Fibroblast of upper back skin (primary cell): Measurements from ENCODE around the gene DDIT4.
"Not testable (repeated sequence)": the region's sequence is repeated elsewhere in the genome, so short reads cannot be mapped to it uniquely, and the experiment has no call there.

Experiments used
- DNase-seq: peaks from one replicate; pipeline ENCODE4 v3.0.0-alpha.2; 2013

The DDIT4 gene

DNA sequence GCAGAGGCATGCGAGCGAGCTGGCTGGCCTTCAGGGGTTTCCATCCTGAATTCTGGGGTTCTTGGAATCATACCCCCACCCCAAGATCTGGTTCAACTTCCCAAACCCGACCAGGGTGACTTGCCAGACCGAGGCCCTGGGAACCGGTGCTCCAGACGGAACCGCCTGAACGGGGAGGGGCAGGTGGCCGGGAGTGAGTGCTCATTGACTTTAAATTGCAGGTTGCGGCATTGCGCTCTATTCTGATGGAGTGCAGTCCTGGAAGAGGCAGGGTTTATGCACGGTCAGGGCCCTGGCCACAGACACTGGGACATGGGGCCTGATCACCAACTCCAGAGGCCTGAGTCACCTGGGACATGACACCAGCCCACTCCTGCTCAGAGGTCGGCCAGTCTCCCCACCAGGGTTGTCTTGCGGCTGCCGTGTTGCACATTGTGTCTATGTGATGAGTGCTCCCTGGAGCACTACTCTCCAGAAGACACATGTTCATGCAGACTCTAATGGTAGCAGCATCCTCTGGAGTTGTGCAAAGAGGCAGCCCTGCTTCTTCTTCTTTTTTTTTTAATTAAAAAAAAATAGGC lies 5.8 kb upstream of the DDIT4 start:
- DNase-seq, result no peak

DNA sequence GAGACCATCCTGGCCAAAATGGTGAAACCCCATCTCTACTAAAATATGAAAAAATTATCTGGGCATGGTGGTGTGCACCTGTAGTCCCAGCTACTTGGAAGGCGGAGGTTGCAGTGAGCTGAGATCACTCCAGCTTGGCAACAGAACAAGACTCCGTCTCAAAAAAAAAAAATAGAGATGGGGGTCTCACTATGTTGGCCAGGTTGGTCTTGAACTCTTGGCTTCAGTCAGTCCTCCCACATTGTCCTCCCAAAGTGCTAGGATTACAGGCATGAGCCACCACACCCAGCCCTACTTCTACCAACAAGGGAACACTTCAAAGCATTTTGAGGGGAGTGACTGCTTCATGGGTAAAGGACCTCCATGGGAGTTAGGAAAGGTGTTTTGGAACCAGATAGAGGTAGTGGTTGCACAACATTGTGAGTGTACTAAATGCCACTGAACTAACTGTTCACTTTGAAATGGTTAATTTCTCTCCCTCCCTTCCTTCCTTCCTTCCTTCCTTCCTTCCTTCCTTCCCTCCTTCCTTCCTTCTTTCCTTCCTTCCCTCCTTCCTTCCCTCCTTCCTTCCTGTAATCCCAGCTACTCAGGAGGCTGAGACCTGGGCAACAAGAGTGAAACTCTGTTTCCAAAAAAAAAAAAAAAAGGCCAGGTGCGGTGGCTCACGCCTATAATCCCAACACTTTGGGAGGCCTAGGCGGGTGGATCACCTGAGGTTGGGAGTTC lies 5.1 kb upstream of the DDIT4 start:
- not testable (repeated sequence) for DNase-seq

DNA sequence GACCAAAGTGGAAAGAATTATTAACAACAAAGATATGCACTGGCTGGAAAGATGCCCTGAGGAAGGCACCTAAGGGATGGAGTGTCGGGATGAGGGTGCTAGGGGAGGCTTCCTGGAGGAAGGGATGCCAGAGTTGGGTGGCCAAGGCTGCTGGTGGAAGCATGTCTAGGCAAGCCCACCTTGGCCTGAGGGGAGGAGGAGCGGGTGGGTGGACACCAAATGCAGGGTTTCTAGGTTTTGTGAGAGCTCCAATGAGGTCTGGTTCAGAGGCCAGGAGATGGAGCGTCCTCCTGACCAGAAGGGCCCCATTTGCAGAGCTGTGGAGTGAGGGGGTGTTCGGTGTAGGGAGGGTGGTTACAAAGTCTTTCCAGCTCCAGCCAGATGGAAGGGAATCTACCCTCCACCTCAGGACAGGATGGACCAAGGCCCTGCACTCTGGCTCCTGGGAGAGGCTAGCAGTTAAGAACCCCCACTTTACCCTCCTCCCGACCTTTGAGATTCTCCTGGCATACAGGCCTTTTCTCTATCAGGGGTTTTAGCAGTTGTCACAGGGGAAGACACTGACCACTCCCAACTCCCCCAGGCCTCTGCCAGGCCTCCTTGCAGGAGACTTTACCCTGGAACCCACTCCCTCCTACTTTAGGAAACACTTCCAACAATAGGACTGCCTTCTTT lies 3.0 kb upstream of the DDIT4 start:
- DNase-seq, result no peak

DNA sequence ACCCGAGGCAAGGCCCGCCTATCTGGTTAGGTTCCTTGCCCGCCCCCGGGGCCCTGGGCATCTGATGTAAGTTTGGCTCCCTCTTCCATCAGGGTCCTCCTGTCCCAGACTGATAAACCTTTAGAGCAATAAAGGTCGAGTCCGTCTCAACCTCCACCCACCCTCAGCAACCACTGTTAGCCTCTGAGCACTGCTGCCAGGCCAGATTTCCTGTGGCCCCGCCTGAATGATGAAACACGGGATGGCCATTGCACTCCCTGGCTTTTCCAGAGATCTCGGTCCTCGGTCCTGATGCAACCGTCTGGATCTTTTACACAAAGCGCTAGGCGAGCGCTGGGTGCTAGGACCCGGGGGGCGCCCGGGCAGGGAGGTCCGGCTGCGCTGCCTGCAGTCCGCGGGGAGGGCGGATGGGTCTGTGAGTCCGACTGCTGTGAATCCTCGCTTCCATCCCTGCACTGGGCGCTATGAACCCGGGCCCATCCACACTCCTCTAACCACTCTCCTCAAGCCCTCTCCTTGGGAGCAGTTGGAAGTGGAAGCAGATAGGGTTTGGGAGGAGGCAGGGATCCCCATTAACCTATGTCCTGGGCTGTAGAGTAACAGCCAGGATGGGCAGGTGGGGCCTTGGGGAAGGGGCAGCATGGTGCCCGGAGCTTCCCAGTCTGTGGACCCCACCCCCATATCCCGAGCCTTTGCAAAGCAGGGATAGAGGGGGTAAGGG lies 875 bp upstream of the DDIT4 start:
- peak; percentile 99 for DNase-seq

DNA sequence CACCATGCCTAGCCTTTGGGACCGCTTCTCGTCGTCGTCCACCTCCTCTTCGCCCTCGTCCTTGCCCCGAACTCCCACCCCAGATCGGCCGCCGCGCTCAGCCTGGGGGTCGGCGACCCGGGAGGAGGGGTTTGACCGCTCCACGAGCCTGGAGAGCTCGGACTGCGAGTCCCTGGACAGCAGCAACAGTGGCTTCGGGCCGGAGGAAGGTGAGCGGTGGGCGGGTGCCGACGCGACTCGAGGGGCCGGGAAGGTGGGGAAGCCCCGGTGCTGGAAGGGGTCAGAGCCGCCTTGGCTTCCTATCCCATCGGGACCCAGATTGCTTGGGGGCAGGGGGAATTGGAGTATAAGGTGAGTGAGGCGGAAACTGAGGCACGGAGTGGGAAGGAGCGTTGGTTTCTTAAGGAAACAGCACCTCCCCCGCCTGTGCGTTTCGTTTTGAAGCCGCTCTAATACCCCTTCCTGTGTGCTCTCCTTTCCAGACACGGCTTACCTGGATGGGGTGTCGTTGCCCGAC lies 547 bp downstream of the DDIT4 start:
- DNase-seq, result no peak

DNA sequence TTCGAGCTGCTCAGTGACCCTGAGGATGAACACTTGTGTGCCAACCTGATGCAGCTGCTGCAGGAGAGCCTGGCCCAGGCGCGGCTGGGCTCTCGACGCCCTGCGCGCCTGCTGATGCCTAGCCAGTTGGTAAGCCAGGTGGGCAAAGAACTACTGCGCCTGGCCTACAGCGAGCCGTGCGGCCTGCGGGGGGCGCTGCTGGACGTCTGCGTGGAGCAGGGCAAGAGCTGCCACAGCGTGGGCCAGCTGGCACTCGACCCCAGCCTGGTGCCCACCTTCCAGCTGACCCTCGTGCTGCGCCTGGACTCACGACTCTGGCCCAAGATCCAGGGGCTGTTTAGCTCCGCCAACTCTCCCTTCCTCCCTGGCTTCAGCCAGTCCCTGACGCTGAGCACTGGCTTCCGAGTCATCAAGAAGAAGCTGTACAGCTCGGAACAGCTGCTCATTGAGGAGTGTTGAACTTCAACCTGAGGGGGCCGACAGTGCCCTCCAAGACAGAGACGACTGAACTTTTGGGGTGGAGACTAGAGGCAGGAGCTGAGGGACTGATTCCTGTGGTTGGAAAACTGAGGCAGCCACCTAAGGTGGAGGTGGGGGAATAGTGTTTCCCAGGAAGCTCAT lies 1.1 kb downstream of the DDIT4 start:
- peak; percentile 64 for DNase-seq

DNA sequence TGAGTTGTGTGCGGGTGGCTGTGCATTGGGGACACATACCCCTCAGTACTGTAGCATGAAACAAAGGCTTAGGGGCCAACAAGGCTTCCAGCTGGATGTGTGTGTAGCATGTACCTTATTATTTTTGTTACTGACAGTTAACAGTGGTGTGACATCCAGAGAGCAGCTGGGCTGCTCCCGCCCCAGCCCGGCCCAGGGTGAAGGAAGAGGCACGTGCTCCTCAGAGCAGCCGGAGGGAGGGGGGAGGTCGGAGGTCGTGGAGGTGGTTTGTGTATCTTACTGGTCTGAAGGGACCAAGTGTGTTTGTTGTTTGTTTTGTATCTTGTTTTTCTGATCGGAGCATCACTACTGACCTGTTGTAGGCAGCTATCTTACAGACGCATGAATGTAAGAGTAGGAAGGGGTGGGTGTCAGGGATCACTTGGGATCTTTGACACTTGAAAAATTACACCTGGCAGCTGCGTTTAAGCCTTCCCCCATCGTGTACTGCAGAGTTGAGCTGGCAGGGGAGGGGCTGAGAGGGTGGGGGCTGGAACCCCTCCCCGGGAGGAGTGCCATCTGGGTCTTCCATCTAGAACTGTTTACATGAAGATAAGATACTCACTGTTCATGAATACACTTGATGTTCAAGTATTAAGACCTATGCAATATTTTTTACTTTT lies 1.8 kb downstream of the DDIT4 start:
- peak; percentile 22 for DNase-seq

DNA sequence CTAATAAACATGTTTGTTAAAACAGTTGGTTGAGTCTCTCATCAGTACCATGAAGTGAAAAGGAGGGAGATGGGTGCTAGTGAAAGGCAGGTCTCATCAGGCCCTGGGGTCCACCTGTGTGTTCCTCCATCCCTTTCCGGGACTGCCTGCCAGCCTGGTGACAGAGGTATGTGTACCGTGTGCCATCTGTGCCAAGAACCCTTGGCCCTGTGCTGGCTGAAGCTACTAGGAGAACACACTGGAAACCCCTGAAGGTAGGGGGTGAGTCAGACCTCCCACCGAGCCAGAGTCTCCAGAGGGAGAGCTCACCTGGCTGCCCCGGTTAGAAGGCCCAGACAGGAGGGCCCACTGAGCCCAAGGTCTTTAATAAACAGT lies 2.3 kb downstream of the DDIT4 start:
- peak; percentile 34 for DNase-seq

DNA sequence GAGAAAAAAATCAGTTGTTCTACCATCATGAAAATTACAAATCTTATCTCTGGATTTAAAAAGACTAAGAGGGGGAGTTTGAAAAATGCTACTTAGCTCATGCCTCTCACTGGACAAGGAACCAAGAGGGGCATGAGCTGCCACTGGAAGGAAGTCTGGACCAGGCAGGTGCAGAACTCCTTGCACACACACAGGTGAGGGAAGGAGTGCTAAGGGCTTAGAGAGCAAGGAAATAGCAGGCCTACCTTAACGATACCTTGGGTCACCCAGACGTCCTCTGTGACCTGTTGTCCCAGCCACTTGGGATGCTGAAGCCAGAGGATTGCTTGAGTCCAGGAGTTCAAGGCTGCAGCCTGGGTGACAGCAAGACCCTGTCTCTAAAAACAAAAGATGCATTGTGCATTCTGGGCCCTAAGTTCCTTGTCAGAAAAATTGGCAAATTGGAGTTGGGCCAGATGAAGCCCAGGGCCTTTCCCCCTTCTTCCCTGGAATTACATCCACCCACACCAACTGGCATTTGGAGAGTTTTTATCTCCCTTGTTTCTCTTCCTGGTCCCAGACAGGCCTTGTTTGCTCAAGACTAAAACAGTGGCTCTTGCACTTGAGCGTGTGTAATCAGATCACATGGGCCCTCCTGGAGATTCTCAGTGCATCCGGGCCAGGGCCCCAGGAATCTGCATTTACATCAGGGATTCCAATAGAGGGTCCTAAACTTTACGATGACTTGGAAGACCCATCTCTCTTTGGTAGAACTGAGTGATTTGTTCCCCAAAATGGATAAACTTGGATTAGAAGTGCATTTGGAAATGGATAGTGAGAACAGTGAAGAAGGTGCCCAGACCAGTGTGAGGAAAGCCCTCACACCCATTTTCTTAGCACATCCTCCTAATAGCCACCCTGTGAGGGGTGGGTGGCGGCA lies 3.0 kb downstream of the DDIT4 start:
- peak; percentile 90 for DNase-seq

DNA sequence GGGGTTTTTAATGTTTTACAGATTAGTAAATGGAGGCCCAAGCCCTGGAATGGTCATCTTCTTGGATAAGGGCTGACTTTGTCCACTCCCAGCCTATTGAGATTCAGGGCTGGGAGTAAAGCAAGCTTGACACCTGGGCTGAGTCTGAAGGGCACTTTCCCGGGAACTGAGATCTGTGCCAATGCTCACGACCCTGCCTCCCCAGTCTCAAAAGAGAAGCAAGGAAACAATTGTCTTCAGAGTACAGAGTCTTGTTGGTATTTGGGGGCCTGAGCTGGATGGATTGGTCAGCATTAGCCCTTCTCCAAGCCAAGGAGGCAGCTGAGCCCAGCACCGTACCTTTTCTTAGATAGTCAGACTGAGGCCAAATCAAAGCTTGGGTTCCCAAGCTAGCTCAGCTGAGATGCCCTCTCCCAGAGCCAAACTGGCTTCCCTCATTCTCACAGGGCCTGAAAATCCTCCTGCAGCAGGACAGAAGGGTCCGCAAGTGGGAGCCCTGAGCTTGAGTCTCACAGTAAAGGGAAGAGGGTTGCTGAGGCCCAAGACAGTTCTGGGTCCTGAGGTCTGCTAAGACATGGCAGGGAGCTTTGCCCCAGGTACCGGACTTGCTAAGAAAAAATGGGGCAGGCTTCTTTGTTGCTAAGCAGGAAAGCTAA lies 3.7 kb downstream of the DDIT4 start:
- DNase-seq, result peak; percentile 76

DNA sequence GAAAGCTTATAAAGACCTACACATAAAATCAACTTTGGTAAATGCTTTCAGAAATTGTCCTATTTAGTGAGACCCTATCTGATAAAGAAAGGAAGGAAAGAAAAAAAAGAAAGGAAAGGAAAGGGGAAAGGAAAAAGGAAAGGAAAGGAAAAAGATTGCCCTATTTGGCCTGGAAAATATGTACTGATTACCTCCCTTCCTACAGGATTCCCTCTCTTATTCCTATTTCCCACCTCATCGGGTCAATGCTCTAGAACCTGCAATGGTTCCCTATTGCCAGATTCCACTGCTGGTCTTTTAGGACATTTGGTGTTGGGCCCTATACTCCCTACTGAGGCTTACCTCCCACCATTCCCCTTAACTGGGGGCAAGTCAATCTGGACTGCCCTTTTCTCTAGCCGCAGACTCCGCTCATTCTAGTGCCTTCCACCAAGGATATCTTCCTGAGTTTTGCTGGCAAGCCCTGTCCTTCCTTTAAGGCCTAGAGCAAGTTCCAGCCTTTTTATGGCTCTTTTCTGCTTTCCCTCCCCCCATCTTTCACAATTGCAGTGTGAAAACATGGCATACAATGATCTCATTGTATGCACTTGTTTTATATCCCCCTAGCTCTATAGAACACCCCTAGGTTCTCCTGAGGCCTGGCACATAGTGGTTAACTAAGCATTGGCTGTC lies 4.4 kb downstream of the DDIT4 start:
- DNase-seq, result peak; percentile 28

DNA sequence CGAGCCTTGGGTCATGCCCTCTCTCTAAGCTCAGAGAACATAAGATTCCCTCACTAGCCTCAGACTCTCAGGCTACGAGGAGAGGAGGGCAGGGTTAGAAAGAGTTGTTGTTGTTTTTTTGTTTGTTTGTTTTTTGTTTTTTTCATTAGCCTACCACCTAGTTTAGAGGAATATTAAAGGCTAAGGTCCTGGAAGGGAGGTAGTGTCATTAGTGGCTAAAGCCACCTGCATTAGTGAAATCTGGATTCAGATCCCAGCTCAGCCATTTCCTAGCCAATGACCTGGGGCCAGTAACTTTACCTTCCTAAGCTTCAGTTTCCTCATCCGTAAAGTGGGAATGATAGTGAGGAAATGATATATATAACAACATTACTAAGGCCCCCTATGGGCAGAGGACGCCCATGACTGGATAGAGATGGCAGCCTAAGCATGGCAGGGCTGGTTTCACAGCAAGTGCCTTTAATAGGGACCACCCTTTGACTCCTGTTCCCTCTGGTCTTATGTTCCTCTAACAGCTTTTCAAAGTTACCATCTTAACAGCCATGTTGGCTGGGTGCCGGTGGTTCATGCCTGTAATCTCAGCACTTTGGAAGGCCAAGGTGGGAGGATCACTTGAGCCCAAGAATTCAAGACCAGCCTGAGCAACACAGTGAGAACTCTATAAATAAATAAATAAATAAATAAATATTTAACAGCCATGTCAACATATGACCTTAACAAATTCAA lies 5.1 kb downstream of the DDIT4 start:
- no peak for DNase-seq

DNA sequence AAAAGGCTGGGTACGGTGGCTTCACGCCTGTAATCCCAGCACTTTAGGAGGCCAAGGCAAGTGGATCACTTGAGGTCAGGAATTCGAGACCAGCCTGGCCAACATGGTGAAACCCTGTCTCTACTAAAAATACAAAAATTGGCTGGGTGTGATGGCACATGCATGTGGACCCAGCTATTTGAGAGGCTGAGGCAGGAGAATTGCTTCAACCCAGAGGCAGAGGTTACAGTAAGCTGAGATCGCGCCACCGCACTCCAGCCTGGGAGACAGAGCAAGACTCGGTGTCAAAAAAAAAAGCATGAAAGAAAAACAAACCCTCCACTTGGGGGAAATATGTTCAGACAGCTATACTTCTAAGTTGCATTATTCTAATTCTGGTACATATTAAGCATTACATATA lies 5.9 kb downstream of the DDIT4 start:
- DNase-seq, result not testable (repeated sequence)

DNA sequence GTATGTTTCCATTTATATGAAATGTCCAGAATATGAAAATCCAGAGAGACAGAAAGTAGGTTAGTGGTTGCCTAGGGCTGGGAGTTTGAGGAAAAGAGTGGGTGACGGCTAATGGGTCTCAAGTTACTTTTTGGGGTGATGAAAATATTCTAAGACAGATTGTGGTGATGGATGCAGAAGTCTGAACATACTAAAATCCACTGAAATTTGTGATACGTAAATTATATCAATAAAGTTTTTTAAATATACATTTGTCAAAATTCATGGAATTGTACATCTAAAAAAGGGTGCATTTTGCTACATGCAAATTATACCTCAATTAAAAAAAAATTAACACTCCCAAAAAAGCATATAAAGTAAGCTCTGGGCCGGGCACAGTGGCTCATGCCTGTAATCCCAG lies 9.4 kb downstream of the DDIT4 start:
- no peak for DNase-seq

DNA sequence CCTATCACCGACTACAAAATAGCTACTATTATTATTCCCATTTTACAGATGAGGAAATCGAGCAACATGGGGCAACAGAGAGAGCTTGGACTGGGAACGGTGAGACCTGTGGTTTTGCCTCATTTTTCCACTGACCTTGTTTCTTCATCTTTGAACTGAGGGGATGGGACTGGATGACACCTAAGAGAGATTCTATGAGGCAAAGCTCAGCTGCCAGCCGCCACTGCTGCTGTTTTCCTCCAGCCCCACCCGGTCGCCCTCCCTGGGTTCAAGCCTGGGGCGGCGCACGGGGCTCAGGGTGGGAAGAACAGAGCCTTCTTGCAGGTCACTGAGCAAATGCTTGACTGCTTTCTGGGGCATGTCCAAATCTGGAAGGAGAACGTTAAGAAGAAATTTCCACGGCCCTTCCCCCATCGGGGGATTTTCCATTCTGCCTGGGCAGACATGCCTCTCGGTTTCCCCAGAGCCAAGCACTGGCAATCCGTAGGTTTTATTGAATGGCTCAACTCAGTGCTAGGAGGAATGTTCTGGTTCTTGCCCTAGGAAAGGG lies 12.3 kb downstream of the DDIT4 start:
- no peak for DNase-seq

DNA sequence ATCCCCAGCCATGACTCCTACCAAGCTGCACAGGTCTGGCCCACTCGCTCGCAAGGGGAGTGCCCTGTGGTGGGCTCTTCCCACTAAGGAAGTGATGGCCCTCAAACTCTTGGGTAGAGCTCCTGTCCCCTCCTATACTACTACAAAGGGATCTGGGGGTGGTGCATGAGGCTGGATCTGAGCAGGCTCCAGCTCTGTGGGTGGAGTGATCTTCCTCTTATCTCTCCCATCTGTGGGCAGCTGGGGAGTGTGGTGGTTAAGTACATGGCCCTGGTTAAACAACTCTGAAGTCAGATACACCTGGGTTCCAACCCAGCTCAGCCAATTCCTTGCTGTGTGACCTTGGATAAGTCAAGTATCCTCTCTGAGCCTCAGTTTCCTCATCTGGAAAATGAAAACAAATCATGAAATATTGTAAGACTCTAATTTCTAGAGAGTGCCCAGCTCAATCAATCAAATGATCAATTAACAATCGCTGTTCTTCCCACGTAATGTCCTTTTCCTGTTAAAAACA lies 17.4 kb downstream of the DDIT4 start:
- DNase-seq, result no peak

DNA sequence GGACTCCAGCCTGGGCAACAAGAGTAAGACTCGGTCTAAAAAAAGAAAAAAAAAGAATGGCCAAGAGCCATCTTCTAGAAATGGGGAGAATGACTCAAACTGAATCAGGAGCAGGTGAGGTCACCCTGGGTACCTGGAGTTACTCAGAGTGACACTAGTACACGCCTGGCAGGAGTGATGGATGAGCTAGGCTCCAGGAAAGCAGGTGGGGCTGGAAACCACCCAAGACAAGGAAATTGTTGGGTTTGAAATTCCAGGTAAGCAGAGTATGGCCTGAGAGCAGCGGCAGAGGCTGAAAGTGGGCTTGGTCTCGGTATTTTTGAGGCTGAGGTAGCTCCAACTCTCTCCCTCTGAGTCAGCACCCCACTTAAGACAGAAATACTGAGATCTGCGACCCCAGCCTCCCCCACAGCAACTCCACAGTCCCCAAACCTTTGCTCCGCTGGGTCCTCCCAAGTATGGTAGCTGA lies 18.5 kb downstream of the DDIT4 start:
- no peak for DNase-seq

DNA sequence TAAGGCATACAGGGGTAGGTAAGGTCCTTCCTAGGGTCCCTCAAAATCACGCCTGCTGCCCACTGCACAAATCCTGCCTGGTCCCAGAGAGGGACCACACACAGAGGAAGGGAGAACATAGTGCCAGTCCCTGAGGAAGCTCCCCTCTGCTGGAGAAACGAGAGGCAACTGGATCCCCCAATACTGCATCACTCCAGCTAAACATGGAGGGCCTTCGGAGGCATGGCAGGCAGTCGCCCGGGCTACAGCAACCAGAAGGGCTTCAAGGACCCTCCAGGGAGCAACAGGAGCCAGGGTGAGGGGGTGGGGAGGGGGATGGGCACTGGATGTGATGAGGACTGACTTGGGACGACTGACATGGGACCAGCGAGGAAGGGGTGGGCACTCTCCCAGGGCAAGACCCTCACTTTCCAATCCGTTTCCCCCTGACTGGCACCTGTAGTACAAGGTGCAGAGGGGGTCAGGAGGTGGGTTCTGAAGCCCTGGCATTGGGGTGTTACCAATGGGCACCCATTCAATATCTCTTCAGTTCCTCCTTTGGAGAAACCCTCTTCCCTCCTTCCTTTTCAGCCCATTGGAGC lies 21.7 kb downstream of the DDIT4 start:
- no peak for DNase-seq
